ENCODE results near the gene COL9A1.

Gene COL9A1

DNA sequence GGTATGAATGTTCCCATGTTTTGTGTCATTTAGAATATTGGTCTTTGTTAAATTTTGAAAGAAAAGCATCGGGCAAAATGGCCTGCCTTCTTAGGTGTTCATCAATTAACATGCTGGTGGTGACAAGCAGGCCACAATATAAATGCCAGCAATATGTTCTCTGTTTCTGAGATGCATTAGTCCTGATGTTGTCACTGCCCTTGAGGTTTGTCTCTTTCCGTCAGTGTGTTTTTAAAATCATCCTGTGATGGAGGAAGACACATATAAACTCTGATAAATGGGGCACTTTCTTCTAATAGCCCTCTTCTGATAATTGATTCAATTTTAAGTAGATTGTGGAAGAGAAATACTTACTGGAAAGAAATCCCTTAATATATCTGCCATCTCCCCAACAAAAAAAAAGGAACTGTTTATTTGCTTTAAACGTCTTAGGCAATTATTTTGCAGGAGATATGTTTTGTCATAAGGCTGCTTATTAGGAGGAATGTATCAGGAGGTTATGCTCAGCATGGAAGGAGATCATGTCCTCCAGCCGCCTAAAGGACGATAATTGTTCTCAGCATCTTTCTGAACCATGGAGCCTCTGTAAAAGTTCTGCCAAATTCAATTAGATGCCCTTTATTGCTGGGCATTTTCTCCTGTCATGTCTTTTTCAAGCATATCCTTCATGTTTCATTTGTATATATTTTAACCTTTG lies 134.1 kb downstream of the COL9A1 start:
- DNase-seq, result peak; percentile 67

Data from eye (tissue), 1 donor.